HepG2 (cell line): ENCODE measurements around the gene SNAPIN. TPM values are rescaled to one million over a fixed set of nuclear protein-coding genes. Genes with fewer than 3 reads are reported as not detected.
A peak's percentile ranks its signal among the peaks of the same experiment; 100 is the strongest.

Source experiments
- CCAR2 ChIP-seq: fragments of 200-400 bp; formaldehyde crosslinking; optimal IDR thresholded peaks from 2 replicates; pipeline ENCODE3; 2018; ENCODE audit warnings: low read depth, mild to moderate bottlenecking, low read length, moderate library complexity
- EHMT2 ChIP-seq: fragments of 200-600 bp; sonication (generic); IDR thresholded peaks from 2 replicates; pipeline ENCODE4 v1.7.0; 2017; ENCODE audit warnings: antibody characterized with exemption, low read depth, low read length, borderline replicate concordance
- GFI1 ChIP-seq: sonication (generic); formaldehyde crosslinking; IDR thresholded peaks from 2 replicates; pipeline ENCODE4 v1.5.0; 2020; ENCODE audit warnings: missing genetic modification reagents, mild to moderate bottlenecking, borderline replicate concordance
- KAT7 ChIP-seq: IDR thresholded peaks from 2 replicates; pipeline ENCODE4 v1.6.1; 2018; ENCODE audit warnings: borderline replicate concordance, missing compliant biosample characterization
- KMT2B ChIP-seq: IDR thresholded peaks from 2 replicates; pipeline ENCODE4 v1.6.1; 2016; ENCODE audit warnings: missing genetic modification reagents, missing compliant biosample characterization
- PCBP2 ChIP-seq: fragments of 200-400 bp; formaldehyde crosslinking; optimal IDR thresholded peaks from 2 replicates; pipeline ENCODE3; 2018; ENCODE audit warnings: low read length, low read depth; ENCODE audit not compliant: poor library complexity, severe bottlenecking
- PRPF4 ChIP-seq: fragments of 200-400 bp; formaldehyde crosslinking; IDR thresholded peaks from 2 replicates; pipeline ENCODE4 v1.6.1; 2016; ENCODE audit warnings: low read length, low read depth; ENCODE audit not compliant: poor library complexity, severe bottlenecking
- SETDB1 ChIP-seq: sonication (generic); formaldehyde crosslinking; IDR thresholded peaks from 2 replicates; pipeline ENCODE4 v1.5.1; 2020; ENCODE audit warnings: missing genetic modification reagents, mild to moderate bottlenecking, borderline replicate concordance
- SRSF1 ChIP-seq: fragments of 200-400 bp; formaldehyde crosslinking; optimal IDR thresholded peaks from 2 replicates; pipeline ENCODE3; 2017; ENCODE audit warnings: mild to moderate bottlenecking, low read depth, low read length, moderate library complexity
- ZFAT ChIP-seq: sonication (generic); formaldehyde crosslinking; conservative IDR thresholded peaks from 2 replicates; pipeline ENCODE4 v1.8.1; 2023; ENCODE audit warnings: missing genetic modification reagents, inconsistent platforms
- ZNF331 ChIP-seq: sonication (generic); formaldehyde crosslinking; IDR thresholded peaks from 2 replicates; pipeline ENCODE4 v1.4.0; 2020; ENCODE audit warnings: missing genetic modification reagents
- ZNF451 ChIP-seq: sonication (generic); formaldehyde crosslinking; IDR thresholded peaks from 2 replicates; pipeline ENCODE4 v1.5.0; 2020; ENCODE audit warnings: mild to moderate bottlenecking, missing genetic modification reagents
- ZNF501 ChIP-seq: sonication (generic); formaldehyde crosslinking; IDR thresholded peaks from 2 replicates; pipeline ENCODE4 v1.5.1; 2020; ENCODE audit warnings: mild to moderate bottlenecking, moderate library complexity, missing genetic modification reagents
- ZNF552 ChIP-seq: sonication (generic); formaldehyde crosslinking; IDR thresholded peaks from 2 replicates; pipeline ENCODE4 v1.9.0; 2022; ENCODE audit warnings: missing genetic modification reagents, mild to moderate bottlenecking, borderline replicate concordance
- ZNF7 ChIP-seq: IDR thresholded peaks from 2 replicates; pipeline ENCODE4 v1.6.1; 2016; ENCODE audit warnings: missing biosample characterization, missing genetic modification reagents
- ZNF720 ChIP-seq: sonication (generic); formaldehyde crosslinking; IDR thresholded peaks from 2 replicates; pipeline ENCODE4 v1.4.0; 2020; ENCODE audit warnings: missing genetic modification reagents
- ZNF768 ChIP-seq: sonication (generic); formaldehyde crosslinking; IDR thresholded peaks from 2 replicates; pipeline ENCODE4 v1.4.0; 2020; ENCODE audit warnings: missing genetic modification reagents
- ZZZ3 ChIP-seq: sonication (generic); formaldehyde crosslinking; IDR thresholded peaks from 2 replicates; pipeline ENCODE4 v1.4.0; 2020; ENCODE audit warnings: missing genetic modification reagents, mild to moderate bottlenecking, borderline replicate concordance
- polyA plus RNA-seq, 8 experiments: library from polyadenylated mRNA; depleted of rRNA in 3 of 8; stranded (reverse) in 7 of 8; unstranded in 1 of 8; fragments of >200 nt; fragmentation: Illumina TruSeq in 4 of 8; extraction: Trizol in 4 of 8; gene quantifications; 2 replicates each; pipeline versions ENCODE4 v1.2.1 to v1.2.3, GENCODE V29; 2011 to 2016; ENCODE audit warnings: low read depth in 4 of 8, missing spikeins in 1 of 8, mixed read lengths in 1 of 8; ENCODE audit not compliant: insufficient read depth in 1 of 8
- total RNA-seq, 5 experiments: library from RNA; depleted of rRNA; stranded (reverse); fragments of >200 nt; fragmentation: Illumina TruSeq; extraction: Trizol; gene quantifications; 2 replicates each; pipeline ENCODE4 v1.2.3, GENCODE V29; 2016; ENCODE audit warnings: low read depth in 1 of 5
- TF ChIP-seq, protein P1 (sequence below): sonication (generic); formaldehyde crosslinking; IDR thresholded peaks from 2 replicates; pipeline ENCODE4 v1.5.1; 2020; ENCODE audit warnings: missing genetic modification reagents, mild to moderate bottlenecking, borderline replicate concordance
- TF ChIP-seq, protein P2 (sequence below): sonication (generic); formaldehyde crosslinking; IDR thresholded peaks from 2 replicates; pipeline ENCODE4 v1.4.0; 2020; ENCODE audit warnings: missing genetic modification reagents
- TF ChIP-seq, protein P3 (sequence below): sonication (generic); formaldehyde crosslinking; IDR thresholded peaks from 2 replicates; pipeline ENCODE4 v1.4.0; 2020; ENCODE audit warnings: missing genetic modification reagents
- TF ChIP-seq, protein P4 (sequence below): sonication (generic); formaldehyde crosslinking; IDR thresholded peaks from 2 replicates; pipeline ENCODE4 v1.8.0; 2022; ENCODE audit warnings: mild to moderate bottlenecking, missing genetic modification reagents, moderate library complexity

SNAPIN gene
- total and polyA plus RNA-seq, 2 of the 13 experiments (the other 11 are each of a cell fraction or from before 2014, with no cell fraction given), result 23.9 to 25.7 TPM

GRCh38 chr1:153627715-153628626, 30.5 kb upstream of the SNAPIN start, which contains the start of gene S100A1 (continued):
- TF ChIP-seq, protein P1, sequence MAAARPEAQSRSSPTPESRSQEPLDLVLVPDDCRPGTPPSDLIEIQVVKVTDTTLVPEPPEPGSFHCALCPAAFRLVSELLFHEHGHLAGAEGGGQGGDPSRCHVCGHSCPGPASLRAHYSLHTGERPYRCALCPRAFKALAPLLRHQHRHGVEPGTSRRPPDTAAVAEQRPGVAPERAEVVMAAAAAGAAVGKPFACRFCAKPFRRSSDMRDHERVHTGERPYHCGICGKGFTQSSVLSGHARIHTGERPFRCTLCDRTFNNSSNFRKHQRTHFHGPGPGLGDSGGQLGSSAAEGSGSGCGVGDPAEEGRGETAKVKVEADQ (CRISPR knock-in tag), result peak; percentile 62; the same call in 1 of the 2 replicates
- TF ChIP-seq ZNF720 (no peak), SRSF1 (peak; percentile 35), ZNF501 (CRISPR knock-in tag) (no peak; the same call in none of the 2 replicates), ZNF7 (no peak), ZNF451 (no peak), ZNF768 (no peak), ZNF552 (no peak), KMT2B (no peak), SETDB1 (CRISPR knock-in tag) (no peak), ZZZ3 (CRISPR knock-in tag) (no peak), EHMT2 (no peak), CCAR2 (no peak), PCBP2 (no peak), KAT7 (CRISPR knock-in tag) (no peak), ZFAT (CRISPR knock-in tag) (no peak), GFI1 (CRISPR knock-in tag) (no peak; the same call in 1 of the 2 replicates), ZNF331 (CRISPR knock-in tag) (0 out of 2 replicates have a peak, but pooled peaks have one; percentile 33), PRPF4 (no peak)
- TF ChIP-seq, protein P2, sequence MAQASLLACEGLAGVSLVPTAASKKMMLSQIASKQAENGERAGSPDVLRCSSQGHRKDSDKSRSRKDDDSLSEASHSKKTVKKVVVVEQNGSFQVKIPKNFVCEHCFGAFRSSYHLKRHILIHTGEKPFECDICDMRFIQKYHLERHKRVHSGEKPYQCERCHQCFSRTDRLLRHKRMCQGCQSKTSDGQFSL (CRISPR knock-in tag), result peak; percentile 89; the same call in 1 of the 2 replicates
- TF ChIP-seq, protein P3, sequence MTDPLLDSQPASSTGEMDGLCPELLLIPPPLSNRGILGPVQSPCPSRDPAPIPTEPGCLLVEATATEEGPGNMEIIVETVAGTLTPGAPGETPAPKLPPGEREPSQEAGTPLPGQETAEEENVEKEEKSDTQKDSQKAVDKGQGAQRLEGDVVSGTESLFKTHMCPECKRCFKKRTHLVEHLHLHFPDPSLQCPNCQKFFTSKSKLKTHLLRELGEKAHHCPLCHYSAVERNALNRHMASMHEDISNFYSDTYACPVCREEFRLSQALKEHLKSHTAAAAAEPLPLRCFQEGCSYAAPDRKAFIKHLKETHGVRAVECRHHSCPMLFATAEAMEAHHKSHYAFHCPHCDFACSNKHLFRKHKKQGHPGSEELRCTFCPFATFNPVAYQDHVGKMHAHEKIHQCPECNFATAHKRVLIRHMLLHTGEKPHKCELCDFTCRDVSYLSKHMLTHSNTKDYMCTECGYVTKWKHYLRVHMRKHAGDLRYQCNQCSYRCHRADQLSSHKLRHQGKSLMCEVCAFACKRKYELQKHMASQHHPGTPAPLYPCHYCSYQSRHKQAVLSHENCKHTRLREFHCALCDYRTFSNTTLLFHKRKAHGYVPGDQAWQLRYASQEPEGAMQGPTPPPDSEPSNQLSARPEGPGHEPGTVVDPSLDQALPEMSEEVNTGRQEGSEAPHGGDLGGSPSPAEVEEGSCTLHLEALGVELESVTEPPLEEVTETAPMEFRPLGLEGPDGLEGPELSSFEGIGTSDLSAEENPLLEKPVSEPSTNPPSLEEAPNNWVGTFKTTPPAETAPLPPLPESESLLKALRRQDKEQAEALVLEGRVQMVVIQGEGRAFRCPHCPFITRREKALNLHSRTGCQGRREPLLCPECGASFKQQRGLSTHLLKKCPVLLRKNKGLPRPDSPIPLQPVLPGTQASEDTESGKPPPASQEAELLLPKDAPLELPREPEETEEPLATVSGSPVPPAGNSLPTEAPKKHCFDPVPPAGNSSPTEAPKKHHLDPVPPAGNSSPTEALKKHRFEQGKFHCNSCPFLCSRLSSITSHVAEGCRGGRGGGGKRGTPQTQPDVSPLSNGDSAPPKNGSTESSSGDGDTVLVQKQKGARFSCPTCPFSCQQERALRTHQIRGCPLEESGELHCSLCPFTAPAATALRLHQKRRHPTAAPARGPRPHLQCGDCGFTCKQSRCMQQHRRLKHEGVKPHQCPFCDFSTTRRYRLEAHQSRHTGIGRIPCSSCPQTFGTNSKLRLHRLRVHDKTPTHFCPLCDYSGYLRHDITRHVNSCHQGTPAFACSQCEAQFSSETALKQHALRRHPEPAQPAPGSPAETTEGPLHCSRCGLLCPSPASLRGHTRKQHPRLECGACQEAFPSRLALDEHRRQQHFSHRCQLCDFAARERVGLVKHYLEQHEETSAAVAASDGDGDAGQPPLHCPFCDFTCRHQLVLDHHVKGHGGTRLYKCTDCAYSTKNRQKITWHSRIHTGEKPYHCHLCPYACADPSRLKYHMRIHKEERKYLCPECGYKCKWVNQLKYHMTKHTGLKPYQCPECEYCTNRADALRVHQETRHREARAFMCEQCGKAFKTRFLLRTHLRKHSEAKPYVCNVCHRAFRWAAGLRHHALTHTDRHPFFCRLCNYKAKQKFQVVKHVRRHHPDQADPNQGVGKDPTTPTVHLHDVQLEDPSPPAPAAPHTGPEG (CRISPR knock-in tag), result 0 out of 2 replicates have a peak, but pooled peaks have one; percentile 24
- TF ChIP-seq, protein P4, sequence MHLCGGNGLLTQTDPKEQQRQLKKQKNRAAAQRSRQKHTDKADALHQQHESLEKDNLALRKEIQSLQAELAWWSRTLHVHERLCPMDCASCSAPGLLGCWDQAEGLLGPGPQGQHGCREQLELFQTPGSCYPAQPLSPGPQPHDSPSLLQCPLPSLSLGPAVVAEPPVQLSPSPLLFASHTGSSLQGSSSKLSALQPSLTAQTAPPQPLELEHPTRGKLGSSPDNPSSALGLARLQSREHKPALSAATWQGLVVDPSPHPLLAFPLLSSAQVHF (CRISPR knock-in tag), result no peak
